ENCODE results near the gene TIAM1.

Gene TIAM1

DNA sequence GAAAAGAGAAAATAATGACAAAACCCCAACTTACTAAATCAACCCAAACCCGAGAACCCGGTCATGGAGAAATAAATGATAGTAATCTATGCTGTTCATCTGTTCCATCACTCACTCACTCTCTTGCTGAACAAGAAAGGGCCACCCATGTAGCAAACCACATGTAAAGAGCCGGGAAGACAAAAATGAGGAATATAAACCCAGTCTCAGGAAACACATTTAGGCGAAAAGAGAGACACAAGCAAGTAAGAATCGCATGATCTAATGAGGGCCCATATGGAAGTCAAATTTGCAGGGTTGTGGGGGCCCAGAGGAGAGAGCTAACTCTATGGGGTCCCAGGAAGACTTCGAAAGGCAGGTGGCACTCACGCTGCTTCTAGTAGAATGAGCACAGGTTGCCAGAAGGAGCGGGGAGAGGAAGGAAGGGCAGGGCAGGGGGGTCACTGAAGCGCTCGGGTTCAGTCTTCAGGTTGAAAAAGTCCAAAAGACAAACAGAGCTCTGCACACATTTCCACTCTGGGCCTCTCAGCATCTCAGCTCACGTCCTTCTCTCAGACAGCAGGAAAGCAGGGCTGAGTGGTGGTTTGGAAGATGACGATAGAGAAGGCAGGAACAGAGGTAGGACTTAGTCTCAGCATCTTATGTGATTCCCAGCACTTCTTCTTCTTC is 162.8 kb downstream of the TIAM1 start:
- no peak for TF ChIP-seq EZH2phosphoT487 (IDR thresholded peaks at IDR 0.05; ENCODE audit: borderline replicate concordance, low read length)
- TF ChIP-seq, protein P1, sequence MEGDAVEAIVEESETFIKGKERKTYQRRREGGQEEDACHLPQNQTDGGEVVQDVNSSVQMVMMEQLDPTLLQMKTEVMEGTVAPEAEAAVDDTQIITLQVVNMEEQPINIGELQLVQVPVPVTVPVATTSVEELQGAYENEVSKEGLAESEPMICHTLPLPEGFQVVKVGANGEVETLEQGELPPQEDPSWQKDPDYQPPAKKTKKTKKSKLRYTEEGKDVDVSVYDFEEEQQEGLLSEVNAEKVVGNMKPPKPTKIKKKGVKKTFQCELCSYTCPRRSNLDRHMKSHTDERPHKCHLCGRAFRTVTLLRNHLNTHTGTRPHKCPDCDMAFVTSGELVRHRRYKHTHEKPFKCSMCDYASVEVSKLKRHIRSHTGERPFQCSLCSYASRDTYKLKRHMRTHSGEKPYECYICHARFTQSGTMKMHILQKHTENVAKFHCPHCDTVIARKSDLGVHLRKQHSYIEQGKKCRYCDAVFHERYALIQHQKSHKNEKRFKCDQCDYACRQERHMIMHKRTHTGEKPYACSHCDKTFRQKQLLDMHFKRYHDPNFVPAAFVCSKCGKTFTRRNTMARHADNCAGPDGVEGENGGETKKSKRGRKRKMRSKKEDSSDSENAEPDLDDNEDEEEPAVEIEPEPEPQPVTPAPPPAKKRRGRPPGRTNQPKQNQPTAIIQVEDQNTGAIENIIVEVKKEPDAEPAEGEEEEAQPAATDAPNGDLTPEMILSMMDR (IDR thresholded peaks at IDR 0.05; ENCODE audit: low read depth, low read length, poor library complexity, severe bottlenecking) = no peak
- Histone ChIP-seq H3K4me2 (ENCODE audit: low read length) (no peak overlapping the region), H3K36me3 (ENCODE audit: control insufficient read depth, low read length) (no peaks in the 10 kb centered on the region), H3K4me3 (ENCODE audit: low read length) (no peak overlapping the region), H3K9me2 (replicated peaks; ENCODE audit: control insufficient read depth, low read length) (no peaks in the 10 kb centered on the region), H3K79me2 (ENCODE audit: control insufficient read depth, low read length) (no peaks in the 10 kb centered on the region), H3K27me3 (ENCODE audit: control insufficient read depth, low read length) (no peaks in the 10 kb centered on the region), H3K4me1 (ENCODE audit: control insufficient read depth, low read length) (peaks cover 3% of the 10 kb centered on the region), H3K9me3 (ENCODE audit: control insufficient read depth, insufficient read depth, low read length) (no peaks in the 10 kb centered on the region), H3K27ac (ENCODE audit: low read depth, low read length) (no peak overlapping the region), H4K20me1 (ENCODE audit: control insufficient read depth, insufficient read depth, low read depth, low read length) (no peaks in the 10 kb centered on the region), H3F3A (ENCODE audit: control insufficient read depth, insufficient read depth) (no peaks in the 10 kb centered on the region)

DNA sequence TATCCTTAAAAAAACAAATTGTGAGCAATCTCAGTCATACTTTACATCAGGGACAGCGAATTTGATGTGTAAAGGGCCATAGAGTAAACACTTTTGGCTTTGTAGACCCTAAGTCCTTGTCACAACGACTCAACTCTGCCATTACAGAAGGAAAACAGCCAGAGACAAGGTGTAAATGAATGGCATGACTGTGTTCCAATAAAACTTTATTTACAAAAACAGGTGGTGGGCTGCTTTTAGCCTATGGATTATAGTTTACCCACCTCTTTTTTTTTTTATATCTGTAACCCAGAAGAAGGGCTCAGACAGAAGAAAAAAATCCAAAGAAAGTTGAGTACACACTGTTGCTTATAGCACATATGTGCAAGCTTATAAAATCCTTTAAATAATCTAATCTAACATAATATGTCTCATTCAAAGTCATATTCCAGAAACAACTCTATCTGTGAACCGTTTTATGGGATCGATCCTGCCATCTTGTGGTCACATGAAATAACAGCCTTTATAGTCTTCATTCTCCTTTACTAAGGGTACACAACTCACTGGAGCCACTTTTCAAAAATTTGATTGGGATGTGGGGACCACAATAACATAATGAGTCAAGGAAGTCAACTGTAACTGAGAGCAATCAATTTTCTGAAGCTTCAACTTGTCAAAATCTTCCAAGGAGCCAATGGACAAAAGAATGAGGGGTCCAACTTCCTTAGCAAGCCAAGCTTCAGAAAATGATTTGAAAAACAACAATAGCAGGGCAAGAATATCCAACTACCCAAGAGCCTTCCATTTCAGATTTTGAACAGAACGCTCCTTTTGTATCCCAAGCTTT is 163.6 kb downstream of the TIAM1 start:
- peaks cover 7% of the 10 kb centered on the region for H3K4me1 ChIP-seq (ENCODE audit: control insufficient read depth, low read length)
- no peak overlapping the region for H3K4me2 ChIP-seq (ENCODE audit: low read length)
- H4K20me1 ChIP-seq (ENCODE audit: control insufficient read depth, insufficient read depth, low read depth, low read length) = no peaks in the 10 kb centered on the region
- H3K79me2 ChIP-seq (ENCODE audit: control insufficient read depth, low read length) = no peaks in the 10 kb centered on the region
- H3K27ac ChIP-seq (ENCODE audit: low read depth, low read length) = no peak overlapping the region
- H3K9me3 ChIP-seq (ENCODE audit: control insufficient read depth, insufficient read depth, low read length) = no peaks in the 10 kb centered on the region
- no peaks in the 10 kb centered on the region for H3K27me3 ChIP-seq (ENCODE audit: control insufficient read depth, low read length)
- H3K9me2 ChIP-seq (replicated peaks; ENCODE audit: control insufficient read depth, low read length) = no peaks in the 10 kb centered on the region
- no peaks in the 10 kb centered on the region for H3K36me3 ChIP-seq (ENCODE audit: control insufficient read depth, low read length)
- H3F3A ChIP-seq (ENCODE audit: control insufficient read depth, insufficient read depth) = no peaks in the 10 kb centered on the region
- TF ChIP-seq, protein P1 (IDR thresholded peaks at IDR 0.05; ENCODE audit: low read depth, low read length, poor library complexity, severe bottlenecking) = peak; percentile 68
- no peak for TF ChIP-seq EZH2phosphoT487 (IDR thresholded peaks at IDR 0.05; ENCODE audit: borderline replicate concordance, low read length)
- no peak overlapping the region for H3K4me3 ChIP-seq (ENCODE audit: low read length)

DNA sequence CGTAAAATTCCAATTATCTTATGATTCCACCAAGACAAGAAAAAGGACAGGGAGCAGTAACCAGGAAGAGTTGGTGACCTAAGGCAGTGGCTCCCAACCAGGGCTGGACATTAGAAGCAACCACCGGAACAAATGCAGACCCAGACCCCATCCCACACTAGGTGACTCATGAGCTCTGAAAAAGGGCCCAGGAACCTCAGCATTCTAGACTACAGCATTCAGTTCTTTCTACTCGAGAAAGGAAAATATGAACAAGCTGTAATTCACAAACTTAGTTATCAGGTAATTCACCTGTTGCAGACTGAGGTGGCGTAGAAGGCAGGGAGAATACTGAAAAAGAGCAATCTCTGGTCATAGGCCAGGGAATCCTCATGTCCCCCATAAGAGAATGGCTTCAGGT is 167.3 kb downstream of the TIAM1 start:
- H4K20me1 ChIP-seq (ENCODE audit: control insufficient read depth, insufficient read depth, low read depth, low read length) = no peaks in the 10 kb centered on the region
- peaks cover 7% of the 10 kb centered on the region for H3K4me1 ChIP-seq (ENCODE audit: control insufficient read depth, low read length)
- no peaks in the 10 kb centered on the region for H3K9me2 ChIP-seq (replicated peaks; ENCODE audit: control insufficient read depth, low read length)
- no peaks in the 10 kb centered on the region for H3F3A ChIP-seq (ENCODE audit: control insufficient read depth, insufficient read depth)
- H3K27me3 ChIP-seq (ENCODE audit: control insufficient read depth, low read length) = no peaks in the 10 kb centered on the region
- no peak overlapping the region for H3K4me2 ChIP-seq (ENCODE audit: low read length)
- H3K4me3 ChIP-seq (ENCODE audit: low read length) = no peak overlapping the region
- no peak overlapping the region for H3K27ac ChIP-seq (ENCODE audit: low read depth, low read length)
- no peaks in the 10 kb centered on the region for H3K9me3 ChIP-seq (ENCODE audit: control insufficient read depth, insufficient read depth, low read length)
- H3K79me2 ChIP-seq (ENCODE audit: control insufficient read depth, low read length) = no peaks in the 10 kb centered on the region
- no peaks in the 10 kb centered on the region for H3K36me3 ChIP-seq (ENCODE audit: control insufficient read depth, low read length)
- no peak for TF ChIP-seq EZH2phosphoT487 (IDR thresholded peaks at IDR 0.05; ENCODE audit: borderline replicate concordance, low read length)
- TF ChIP-seq, protein P1 (IDR thresholded peaks at IDR 0.05; ENCODE audit: low read depth, low read length, poor library complexity, severe bottlenecking) = no peak

Measured in DOHH2 (cell line).